PC-3 (cell line): Measurements from ENCODE around the gene PRKCE. TPM values are rescaled to one million over a fixed set of nuclear protein-coding genes. Genes with fewer than 3 reads are reported as not detected.

Source experiments
- ATAC-seq: fragments of 200-7000 bp; cut with Tn5 transposase; 2 replicates; pipeline ENCODE4 v1.9.1; 2020; ENCODE audit warnings: mild to moderate bottlenecking, moderate library complexity
- BruUV-seq: library from RNA; stranded (reverse); fragments of 400-500 nt; replicated peaks from 2 replicates; lab custom pipeline; 2021; lab: Mats Ljungman, UMichigan
- CTCF ChIA-PET: fragments of 300-600 bp; sonication (Branson Sonifier 250); formaldehyde crosslinking; loops from one replicate; lab custom pipeline; 2022; ENCODE audit warnings: antibody characterized with exemption; lab: Charles Lee
- POLR2A ChIA-PET: fragments of 300-600 bp; sonication (Branson Sonifier 250); formaldehyde crosslinking; loops from one replicate; lab custom pipeline; 2022; ENCODE audit warnings: antibody characterized with exemption; ENCODE audit not compliant: unreplicated experiment; lab: Charles Lee
- DNase-seq: peaks from one replicate; pipeline ENCODE4 v3.0.0-alpha.2; 2015
- H2AFZ ChIP-seq: fragments of 300-600 bp; sonication (generic); 2 replicates; pipeline ENCODE4 v1.6.0; 2016; ENCODE audit warnings: antibody characterized with exemption, low read length
- H3F3A ChIP-seq: fragments of 300-600 bp; sonication (generic); one replicate; pipeline ENCODE4 v1.6.0; 2017; ENCODE audit warnings: antibody characterized with exemption, low read length, control low read depth, mild to moderate bottlenecking; ENCODE audit not compliant: unreplicated experiment
- H3K27ac ChIP-seq: fragments of 300-600 bp; sonication (generic); 2 replicates; pipeline ENCODE4 v1.5.1; 2016; ENCODE audit warnings: mild to moderate bottlenecking, low read length
- H3K27me3 ChIP-seq: fragments of 300-600 bp; sonication (generic); 2 replicates; pipeline ENCODE4 v1.6.1; 2016; ENCODE audit warnings: low read length, mixed read lengths
- H3K36me3 ChIP-seq: fragments of 300-600 bp; sonication (generic); 2 replicates; pipeline ENCODE4 v1.6.1; 2016; ENCODE audit warnings: low read depth, mixed run types, low read length, mixed read lengths
- H3K4me1 ChIP-seq: fragments of 300-600 bp; sonication (generic); 2 replicates; pipeline ENCODE4 v1.5.1; 2016; ENCODE audit warnings: low read length; ENCODE audit not compliant: insufficient read depth
- H3K4me2 ChIP-seq: fragments of 300-600 bp; sonication (generic); 2 replicates; pipeline ENCODE4 v1.6.0; 2016; ENCODE audit warnings: low read length
- H3K4me3 ChIP-seq: fragments of 300-600 bp; sonication (generic); 2 replicates; pipeline ENCODE4 v1.5.1; 2016; ENCODE audit warnings: mild to moderate bottlenecking, low read length, mixed read lengths
- H3K79me2 ChIP-seq: fragments of 300-600 bp; sonication (generic); 2 replicates; pipeline ENCODE4 v1.6.1; 2017; ENCODE audit warnings: low read length, mixed read lengths
- H3K9ac ChIP-seq: fragments of 300-600 bp; sonication (generic); 2 replicates; pipeline ENCODE4 v1.6.0; 2016; ENCODE audit warnings: mild to moderate bottlenecking, low read length
- H3K9me2 ChIP-seq: fragments of 300-600 bp; sonication (generic); replicated peaks from 2 replicates; pipeline ENCODE4 v1.6.1; 2016; ENCODE audit warnings: mixed run types, low read length, mixed read lengths
- H3K9me3 ChIP-seq: fragments of 300-600 bp; sonication (generic); 2 replicates; pipeline ENCODE4 v1.6.1; 2016; ENCODE audit warnings: low read length, mixed read lengths
- H4K20me1 ChIP-seq: fragments of 300-600 bp; sonication (generic); 2 replicates; pipeline ENCODE4 v1.6.1; 2016; ENCODE audit warnings: low read length, mixed read lengths
- CTCF ChIP-seq: fragments of 300-600 bp; sonication (generic); conservative IDR thresholded peaks from 2 replicates; pipeline ENCODE4 v1.5.1; 2017; ENCODE audit warnings: antibody characterized with exemption, low read depth, mild to moderate bottlenecking, low read length
- EZH2 ChIP-seq: fragments of 300-600 bp; sonication (generic); IDR thresholded peaks from one replicate; pipeline ENCODE4 v1.6.1; 2017; ENCODE audit warnings: antibody characterized with exemption, mild to moderate bottlenecking, low read length; ENCODE audit not compliant: unreplicated experiment
- EZH2phosphoT487 ChIP-seq: fragments of 300-600 bp; sonication (generic); IDR thresholded peaks from 2 replicates; pipeline ENCODE4 v1.6.1; 2018; ENCODE audit warnings: mild to moderate bottlenecking, antibody characterized with exemption, low read length, borderline replicate concordance
- intact Hi-C: fragments of 100-400 bp; cut with micrococcal nuclease; formaldehyde crosslinking; loops from 2 replicates; pipeline ENCODE4 v1.9.0; 2023
- total RNA-seq: library from RNA; depleted of rRNA; stranded (reverse); fragments of >200 nt; gene quantifications from 2 replicates; pipeline ENCODE4 v1.2.3, GENCODE V29; 2014

The PRKCE gene
- total RNA-seq, 1 experiment from 2014 or later = 7.0 TPM

- H4K20me1 ChIP-seq = no peaks in the 10 kb centered on the region
- no peaks in the 10 kb centered on the region for H3K9me2 ChIP-seq
- DNase-seq (no peak), ATAC-seq (no peak)
- ChIA-PET POLR2A (interaction anchor here (0.6 kb wide), 2 partner anchors 16 to 122 kb away, joined by 3 to 6 read pairs; no protein-coding TSS in a partner anchor), CTCF (no interaction called here)
- no peak overlapping the region for H3K4me2 ChIP-seq
- TF ChIP-seq CTCF (no peak), EZH2phosphoT487 (no peak), EZH2 (no peak)
- H3K27me3 ChIP-seq = no peaks in the 10 kb centered on the region
- no peak overlapping the region for H3K4me3 ChIP-seq
- no peak overlapping the region for H2AFZ ChIP-seq
- intact Hi-C loops = loop anchor here (5.0 kb wide), 1 partner anchor 33 kb away; no protein-coding TSS in a partner anchor
- H3K36me3 ChIP-seq = no peaks in the 10 kb centered on the region
- H3K27ac ChIP-seq = no peak overlapping the region
- H3K9me3 ChIP-seq = no peaks in the 10 kb centered on the region
- no peak overlapping the region for H3K9ac ChIP-seq
- no TSS peak for BruUV-seq
- H3K4me1 ChIP-seq = peaks cover 18% of the 10 kb centered on the region
- H3F3A ChIP-seq = no peaks in the 10 kb centered on the region
- peaks cover 46% of the 10 kb centered on the region for H3K79me2 ChIP-seq
These were observed 2.8 kb downstream of the PRKCE start for GRCh38 chr2:45654250-45654649.

- Histone ChIP-seq H3K4me1 (no peaks in the 10 kb centered on the region), H4K20me1 (no peaks in the 10 kb centered on the region), H3K9me3 (no peaks in the 10 kb centered on the region), H3K27me3 (no peaks in the 10 kb centered on the region), H3K79me2 (0 out of 2 replicates have a peak, but pooled peaks cover 5% of the 10 kb centered on the region), H3K36me3 (no peaks in the 10 kb centered on the region), H2AFZ (no peak overlapping the region), H3K4me2 (no peak overlapping the region), H3F3A (no peaks in the 10 kb centered on the region), H3K27ac (no peak overlapping the region), H3K9ac (no peak overlapping the region), H3K9me2 (no peaks in the 10 kb centered on the region), H3K4me3 (no peak overlapping the region)
- DNase-seq (no peak), ATAC-seq (no peak)
- ChIA-PET CTCF (no interaction called here), POLR2A (no interaction called here)
- no TSS peak for BruUV-seq
- no peak for TF ChIP-seq CTCF
- no peak for TF ChIP-seq EZH2
- TF ChIP-seq EZH2phosphoT487 = no peak
- intact Hi-C loops = no loop called here
These were observed 10.4 kb downstream of the PRKCE start for GRCh38 chr2:45661828-45662227.

- POLR2A ChIA-PET = no interaction called here
- H3K4me3 ChIP-seq = no peak overlapping the region
- CTCF ChIA-PET = no interaction called here
These were observed 13.3 kb downstream of the PRKCE start for GRCh38 chr2:45664635-45665261.

More at GRCh38 chr2:45664635-45665261, 13.3 kb downstream of the PRKCE start:
- H3K27ac ChIP-seq = no peak overlapping the region
- H3K9ac ChIP-seq = no peak overlapping the region
- H3K79me2 ChIP-seq = no peaks in the 10 kb centered on the region
- H3K4me2 ChIP-seq = no peak overlapping the region
- H3K4me1 ChIP-seq = no peaks in the 10 kb centered on the region
- no peaks in the 10 kb centered on the region for H3K27me3 ChIP-seq
- TF ChIP-seq CTCF = no peak
- TF ChIP-seq EZH2 = no peak
- H3K36me3 ChIP-seq = no peaks in the 10 kb centered on the region
- intact Hi-C loops = no loop called here
- DNase-seq (no peak), ATAC-seq (no peak)
- no peaks in the 10 kb centered on the region for H3F3A ChIP-seq
- H4K20me1 ChIP-seq = no peaks in the 10 kb centered on the region
- no peaks in the 10 kb centered on the region for H3K9me2 ChIP-seq
- no peak overlapping the region for H2AFZ ChIP-seq
- BruUV-seq = no TSS peak
- H3K9me3 ChIP-seq = no peaks in the 10 kb centered on the region
